SK-N-SH treated with all-trans-retinoic acid at 6 μM for 48 hours (cell line): ENCODE data around the gene CNIH4.

ENCODE experiments used
- ATAC-seq: fragments of 200-7000 bp; cut with Tn5 transposase; 3 replicates; pipeline ENCODE4 v1.9.1; 2020; ENCODE audit warnings: mild to moderate bottlenecking, moderate library complexity
- ARNTL ChIP-seq: fragments of 450-650 bp; formaldehyde crosslinking; IDR thresholded peaks from 2 replicates; pipeline ENCODE4 v1.5.0; 2020; ENCODE audit warnings: low read depth, mild to moderate bottlenecking, moderate library complexity, borderline replicate concordance
- BACH2 ChIP-seq: fragments of 250-450 bp; sonication (Bioruptor Pico); IDR thresholded peaks from 2 replicates; pipeline ENCODE4 v1.9.0; 2021; ENCODE audit warnings: mild to moderate bottlenecking, borderline replicate concordance
- CREB5 ChIP-seq: fragments of 250-450 bp; sonication (Bioruptor Pico); IDR thresholded peaks from 2 replicates; pipeline ENCODE4 v1.5.1; 2020; ENCODE audit warnings: low read depth, mild to moderate bottlenecking, moderate library complexity
- CSDC2 ChIP-seq: fragments of 250-450 bp; sonication (Bioruptor Pico); IDR thresholded peaks from 2 replicates; pipeline ENCODE4 v1.5.0; 2020; ENCODE audit warnings: mild to moderate bottlenecking, moderate library complexity
- CSRNP3 ChIP-seq: fragments of 250-450 bp; sonication (Bioruptor Pico); IDR thresholded peaks from 2 replicates; pipeline ENCODE4 v1.5.1; 2021; ENCODE audit warnings: mild to moderate bottlenecking, moderate library complexity
- GLIS3 ChIP-seq: fragments of 250-450 bp; sonication (Bioruptor Pico); IDR thresholded peaks from 2 replicates; pipeline ENCODE4 v1.5.0; 2020; ENCODE audit warnings: mild to moderate bottlenecking, moderate library complexity
- ISL1 ChIP-seq: fragments of 250-450 bp; sonication (Bioruptor Pico); IDR thresholded peaks from 2 replicates; pipeline ENCODE4 v2.1.2; 2022; ENCODE audit warnings: mild to moderate bottlenecking, moderate library complexity
- OSR1 ChIP-seq: fragments of 250-450 bp; sonication (Bioruptor Pico); IDR thresholded peaks from 2 replicates; pipeline ENCODE4 v1.8.0; 2022; ENCODE audit warnings: moderate library complexity, mild to moderate bottlenecking, inconsistent platforms
- PATZ1 ChIP-seq: fragments of 250-450 bp; sonication (Bioruptor Pico); IDR thresholded peaks from 2 replicates; pipeline ENCODE4 v1.8.0; 2020; ENCODE audit warnings: mild to moderate bottlenecking, moderate library complexity, borderline replicate concordance
- POU6F1 ChIP-seq: fragments of 250-450 bp; sonication (Bioruptor Pico); IDR thresholded peaks from 2 replicates; pipeline ENCODE4 v1.8.0; 2021; ENCODE audit warnings: low read depth, mild to moderate bottlenecking, moderate library complexity, borderline replicate concordance
- PPARA ChIP-seq: fragments of 250-450 bp; sonication (Bioruptor Pico); IDR thresholded peaks from 2 replicates; pipeline ENCODE4 v1.5.0; 2020; ENCODE audit warnings: mild to moderate bottlenecking, borderline replicate concordance
- RARB ChIP-seq: fragments of 250-450 bp; sonication (Bioruptor Pico); IDR thresholded peaks from 2 replicates; pipeline ENCODE4 v1.8.0; 2021; ENCODE audit warnings: mild to moderate bottlenecking, moderate library complexity
- SNAI2 ChIP-seq: fragments of 250-450 bp; sonication (Bioruptor Pico); IDR thresholded peaks from 2 replicates; pipeline ENCODE4 v1.5.0; 2020; ENCODE audit warnings: mild to moderate bottlenecking, moderate library complexity
- TOX ChIP-seq: fragments of 250-450 bp; sonication (Bioruptor Pico); IDR thresholded peaks from 2 replicates; pipeline ENCODE4 v1.8.0; 2021; ENCODE audit warnings: mild to moderate bottlenecking, moderate library complexity, borderline replicate concordance
- TSHZ2 ChIP-seq: fragments of 250-450 bp; sonication (Bioruptor Pico); IDR thresholded peaks from 2 replicates; pipeline ENCODE4 v1.5.0; 2020; ENCODE audit warnings: mild to moderate bottlenecking, moderate library complexity
- ZFP3 ChIP-seq: fragments of 250-450 bp; sonication (Bioruptor Pico); IDR thresholded peaks from 2 replicates; pipeline ENCODE4 v1.5.0; 2020; ENCODE audit warnings: mild to moderate bottlenecking, moderate library complexity
- ZFP30 ChIP-seq: fragments of 450-650 bp; formaldehyde crosslinking; IDR thresholded peaks from 2 replicates; pipeline ENCODE4 v1.5.0; 2022; ENCODE audit warnings: mild to moderate bottlenecking, moderate library complexity
- ZNF565 ChIP-seq: fragments of 450-650 bp; formaldehyde crosslinking; conservative IDR thresholded peaks from 2 replicates; pipeline ENCODE4 v1.5.0; 2020; ENCODE audit warnings: low read depth, mild to moderate bottlenecking, moderate library complexity
- ZNF70 ChIP-seq: fragments of 450-650 bp; formaldehyde crosslinking; IDR thresholded peaks from 2 replicates; pipeline ENCODE4 v1.5.0; 2020; ENCODE audit warnings: mild to moderate bottlenecking, moderate library complexity
- ZNF8 ChIP-seq: fragments of 450-650 bp; formaldehyde crosslinking; IDR thresholded peaks from 2 replicates; pipeline ENCODE4 v1.5.0; 2020; ENCODE audit warnings: mild to moderate bottlenecking, moderate library complexity

The CNIH4 gene

GRCh38 chr1:224338150-224338838 is 18.4 kb upstream of the CNIH4 start:
- no peak for ATAC-seq
- TF ChIP-seq ISL1 (CRISPR knock-in tag) (no peak), TOX (CRISPR knock-in tag) (no peak), OSR1 (CRISPR knock-in tag) (no peak), TSHZ2 (no peak), PATZ1 (CRISPR knock-in tag) (no peak), PPARA (CRISPR knock-in tag) (no peak), ZFP30 (CRISPR knock-in tag) (no peak), ZNF565 (CRISPR knock-in tag) (no peak), ARNTL (CRISPR knock-in tag) (no peak), ZNF70 (CRISPR knock-in tag) (no peak), CSRNP3 (CRISPR knock-in tag) (no peak), ZFP3 (CRISPR knock-in tag) (no peak), POU6F1 (CRISPR knock-in tag) (no peak), SNAI2 (CRISPR knock-in tag) (no peak), BACH2 (CRISPR knock-in tag) (no peak), RARB (CRISPR knock-in tag) (no peak), CREB5 (no peak), CSDC2 (CRISPR knock-in tag) (no peak), ZNF8 (CRISPR knock-in tag) (no peak)

GRCh38 chr1:224339442-224340033 is 17.1 kb upstream of the CNIH4 start:
- TF ChIP-seq POU6F1 (CRISPR knock-in tag), result no peak
- no peak for TF ChIP-seq OSR1 (CRISPR knock-in tag)
- TF ChIP-seq TSHZ2, result no peak
- TF ChIP-seq BACH2 (CRISPR knock-in tag), result no peak
- TF ChIP-seq ZNF8 (CRISPR knock-in tag), result no peak
- no peak for TF ChIP-seq SNAI2 (CRISPR knock-in tag)
- TF ChIP-seq CSDC2 (CRISPR knock-in tag), result no peak
- no peak for TF ChIP-seq RARB (CRISPR knock-in tag)
- TF ChIP-seq ARNTL (CRISPR knock-in tag), result no peak
- no peak for TF ChIP-seq CREB5
- TF ChIP-seq GLIS3 (CRISPR knock-in tag), result no peak
- no peak for ATAC-seq
